GM10266 (cell line): ENCODE results near the gene IL18RAP.

ENCODE experiments used
- DNase-seq: peaks from one replicate; pipeline ENCODE4 v3.0.0; 2012; ENCODE audit errors: extremely low spot score
- TF ChIP-seq, protein P1 (sequence below): IDR thresholded peaks from 2 replicates; pipeline ENCODE4 v1.5.1; 2012; ENCODE audit warnings: mild to moderate bottlenecking, low read depth; ENCODE audit not compliant: control insufficient read depth, insufficient read depth; ENCODE audit errors: missing control alignments

IL18RAP gene

DNA sequence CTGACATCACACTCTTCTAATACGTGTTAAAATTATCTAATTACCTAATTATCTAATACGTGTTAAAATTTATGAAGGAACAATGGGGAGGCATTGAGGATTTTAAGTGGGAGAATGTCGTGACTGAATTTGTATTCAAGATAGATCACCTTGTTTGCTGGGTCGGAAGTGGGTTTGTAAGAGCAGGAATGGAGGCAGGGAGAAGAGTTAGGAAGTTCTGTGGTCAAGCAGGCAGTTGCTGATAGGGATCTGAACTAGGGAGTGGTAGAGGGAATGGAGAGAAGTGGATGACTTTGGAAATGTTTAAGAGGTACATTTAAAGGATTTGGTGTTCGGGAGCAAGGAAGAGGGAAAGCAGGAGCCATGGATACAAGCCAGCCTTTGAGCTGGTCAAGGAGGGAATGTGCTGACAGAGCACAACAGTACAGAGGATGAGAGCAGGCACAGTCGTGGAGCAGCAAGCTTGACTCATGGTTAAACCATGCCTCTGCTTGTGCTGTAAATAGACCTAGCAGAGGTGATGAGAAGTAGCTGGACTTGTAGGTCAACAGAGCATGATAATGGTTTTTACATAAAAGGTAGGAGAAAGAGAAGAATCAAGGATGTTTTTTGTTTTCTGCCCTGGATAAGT, 16.2 kb downstream of the IL18RAP start:
- no peak for DNase-seq
- TF ChIP-seq, protein P1, sequence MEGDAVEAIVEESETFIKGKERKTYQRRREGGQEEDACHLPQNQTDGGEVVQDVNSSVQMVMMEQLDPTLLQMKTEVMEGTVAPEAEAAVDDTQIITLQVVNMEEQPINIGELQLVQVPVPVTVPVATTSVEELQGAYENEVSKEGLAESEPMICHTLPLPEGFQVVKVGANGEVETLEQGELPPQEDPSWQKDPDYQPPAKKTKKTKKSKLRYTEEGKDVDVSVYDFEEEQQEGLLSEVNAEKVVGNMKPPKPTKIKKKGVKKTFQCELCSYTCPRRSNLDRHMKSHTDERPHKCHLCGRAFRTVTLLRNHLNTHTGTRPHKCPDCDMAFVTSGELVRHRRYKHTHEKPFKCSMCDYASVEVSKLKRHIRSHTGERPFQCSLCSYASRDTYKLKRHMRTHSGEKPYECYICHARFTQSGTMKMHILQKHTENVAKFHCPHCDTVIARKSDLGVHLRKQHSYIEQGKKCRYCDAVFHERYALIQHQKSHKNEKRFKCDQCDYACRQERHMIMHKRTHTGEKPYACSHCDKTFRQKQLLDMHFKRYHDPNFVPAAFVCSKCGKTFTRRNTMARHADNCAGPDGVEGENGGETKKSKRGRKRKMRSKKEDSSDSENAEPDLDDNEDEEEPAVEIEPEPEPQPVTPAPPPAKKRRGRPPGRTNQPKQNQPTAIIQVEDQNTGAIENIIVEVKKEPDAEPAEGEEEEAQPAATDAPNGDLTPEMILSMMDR: no peak

DNA sequence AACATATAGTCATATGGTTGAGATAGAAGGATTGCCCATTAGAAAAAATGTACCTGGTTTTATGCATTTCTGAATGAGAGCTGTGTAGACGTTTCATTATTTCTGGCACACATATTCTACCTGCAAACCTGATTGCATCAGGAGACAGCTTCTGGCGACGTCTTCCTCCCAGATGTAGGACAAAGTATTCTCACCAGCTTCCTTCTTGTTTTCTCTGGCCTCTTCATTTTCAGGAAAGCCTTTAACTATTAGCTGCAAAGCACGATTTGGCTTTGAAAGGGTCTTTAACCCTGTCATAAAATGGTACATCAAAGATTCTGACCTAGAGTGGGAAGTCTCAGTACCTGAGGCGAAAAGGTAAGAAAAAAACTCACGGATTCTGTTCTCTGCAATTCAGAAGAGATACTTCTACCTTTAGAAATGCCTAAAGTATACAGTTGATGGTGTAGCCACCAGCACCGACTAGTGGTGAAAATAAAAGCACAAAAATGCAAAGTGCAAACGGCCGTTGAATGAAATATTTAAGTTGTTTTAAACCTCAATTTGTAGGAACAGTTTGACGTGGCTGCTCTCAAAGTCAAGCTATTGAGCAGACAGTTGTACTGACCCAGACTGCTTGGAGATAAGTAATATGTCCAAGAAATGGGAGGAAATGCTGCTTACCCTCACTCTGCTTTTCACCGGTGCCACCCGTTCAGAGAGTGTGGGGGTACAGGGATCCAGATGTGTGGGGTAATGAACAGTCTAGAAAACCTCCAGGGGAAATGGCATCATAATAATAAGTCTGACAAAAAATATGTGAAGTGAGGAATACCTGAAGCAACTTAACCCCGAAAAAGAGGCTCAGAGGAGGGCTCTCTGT, 20.2 kb downstream of the IL18RAP start:
- DNase-seq: peak; percentile 38
- TF ChIP-seq, protein P1: peak; percentile 70

DNA sequence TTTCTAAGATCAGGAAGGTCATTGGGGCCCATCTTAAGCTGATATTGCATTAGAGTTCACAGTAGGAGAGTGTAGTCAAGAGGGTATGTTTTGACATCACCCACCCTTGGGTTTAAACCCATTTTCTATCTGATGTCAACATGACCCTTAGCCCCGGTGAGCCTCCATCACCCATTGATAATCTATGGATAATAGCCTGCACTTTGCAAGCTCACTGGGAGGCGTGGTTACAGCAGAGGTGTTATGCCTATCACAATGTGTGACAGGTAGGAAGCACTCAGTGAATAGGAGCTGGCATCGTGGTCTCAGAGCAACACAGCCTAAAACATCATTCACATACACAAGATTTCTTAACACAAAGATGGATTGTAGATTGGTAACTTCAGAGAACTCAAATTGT, 21.3 kb downstream of the IL18RAP start:
- DNase-seq: no peak
- TF ChIP-seq, protein P1: no peak

DNA sequence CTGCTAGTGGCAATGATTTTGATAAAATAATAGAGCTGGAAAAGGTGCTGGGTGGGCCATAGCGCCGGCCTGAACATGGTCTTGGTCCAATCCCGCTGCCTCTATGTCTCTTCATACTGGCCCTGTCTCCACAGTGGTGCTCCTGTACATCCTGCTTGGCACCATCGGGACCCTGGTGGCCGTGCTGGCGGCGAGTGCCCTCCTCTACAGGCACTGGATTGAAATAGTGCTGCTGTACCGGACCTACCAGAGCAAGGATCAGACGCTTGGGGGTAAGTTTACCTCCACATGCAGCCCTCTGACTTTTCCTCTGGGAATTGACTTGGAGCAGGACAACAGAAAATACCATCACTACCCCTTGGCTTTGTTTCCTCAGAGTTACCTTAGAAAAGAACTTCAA, 24.0 kb downstream of the IL18RAP start:
- TF ChIP-seq, protein P1: no peak
- no peak for DNase-seq

DNA sequence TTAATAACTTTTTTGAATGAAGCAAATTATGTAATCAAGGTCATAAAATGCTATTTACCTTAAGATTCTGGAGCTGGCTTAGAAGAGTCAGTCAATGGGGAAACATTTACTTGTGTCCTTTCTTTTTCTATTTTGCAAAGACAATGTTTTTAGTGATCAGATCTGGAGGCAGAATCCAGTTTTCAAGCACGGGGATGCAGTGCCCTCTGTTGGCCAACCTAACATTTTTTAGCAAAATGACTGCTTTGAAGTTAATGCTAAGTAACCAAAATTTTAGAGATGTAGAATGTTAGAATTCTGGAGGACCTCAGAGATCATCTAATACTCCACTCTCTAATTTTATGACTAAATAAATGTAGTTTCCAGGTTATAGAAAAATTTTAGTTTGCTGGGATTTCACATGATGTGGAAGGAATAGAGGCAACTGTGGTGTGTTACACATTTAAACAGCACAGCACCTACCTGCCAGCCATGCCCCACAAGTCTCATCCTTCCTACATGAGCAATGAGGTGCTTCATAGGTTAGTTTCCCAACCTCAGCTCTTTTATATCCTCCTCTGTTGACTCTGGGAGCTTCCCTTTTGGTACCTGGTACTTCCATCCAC, 26.5 kb downstream of the IL18RAP start:
- DNase-seq: peak; percentile 45
- TF ChIP-seq, protein P1: peak; percentile 80

DNA sequence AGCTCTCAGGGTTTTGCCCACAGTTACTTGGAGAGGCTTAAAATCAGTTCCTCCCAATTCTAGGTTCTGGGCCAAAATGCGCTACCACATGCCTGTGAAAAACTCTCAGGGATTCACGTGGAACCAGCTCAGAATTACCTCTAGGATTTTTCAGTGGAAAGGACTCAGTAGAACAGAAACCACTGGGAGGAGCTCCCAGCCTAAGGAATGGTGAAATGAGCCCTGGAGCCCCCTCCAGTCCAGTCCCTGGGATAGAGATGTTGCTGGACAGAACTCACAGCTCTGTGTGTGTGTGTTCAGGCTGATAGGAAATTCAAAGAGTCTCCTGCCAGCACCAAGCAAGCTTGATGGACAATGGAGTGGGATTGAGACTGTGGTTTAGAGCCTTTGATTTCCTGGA, 29.0 kb downstream of the IL18RAP start:
- no peak for DNase-seq
- TF ChIP-seq, protein P1: no peak
